ENCODE results near the gene GCH1.
"Not testable (repeated sequence)": the region's sequence is repeated elsewhere in the genome, so short reads cannot be mapped to it uniquely, and the experiment has no call there.

Gene GCH1, protein sequence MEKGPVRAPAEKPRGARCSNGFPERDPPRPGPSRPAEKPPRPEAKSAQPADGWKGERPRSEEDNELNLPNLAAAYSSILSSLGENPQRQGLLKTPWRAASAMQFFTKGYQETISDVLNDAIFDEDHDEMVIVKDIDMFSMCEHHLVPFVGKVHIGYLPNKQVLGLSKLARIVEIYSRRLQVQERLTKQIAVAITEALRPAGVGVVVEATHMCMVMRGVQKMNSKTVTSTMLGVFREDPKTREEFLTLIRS

GRCh38 chr14:54902521-54903420 is at the start of gene GCH1:
Gene GCH1 (minus strand): TSS chr14:54902826. CDS start chr14:54902663, 163 bp downstream.
- H3K4me3 ChIP-seq (ENCODE audit: low read depth, low read length): peak within 1 kb of the TSS; percentile 78

GRCh38 chr14:54947230-54947629 is 44.6 kb upstream of the GCH1 start:
- H3K4me3 ChIP-seq (ENCODE audit: low read depth, low read length): no peak overlapping the region

DNA sequence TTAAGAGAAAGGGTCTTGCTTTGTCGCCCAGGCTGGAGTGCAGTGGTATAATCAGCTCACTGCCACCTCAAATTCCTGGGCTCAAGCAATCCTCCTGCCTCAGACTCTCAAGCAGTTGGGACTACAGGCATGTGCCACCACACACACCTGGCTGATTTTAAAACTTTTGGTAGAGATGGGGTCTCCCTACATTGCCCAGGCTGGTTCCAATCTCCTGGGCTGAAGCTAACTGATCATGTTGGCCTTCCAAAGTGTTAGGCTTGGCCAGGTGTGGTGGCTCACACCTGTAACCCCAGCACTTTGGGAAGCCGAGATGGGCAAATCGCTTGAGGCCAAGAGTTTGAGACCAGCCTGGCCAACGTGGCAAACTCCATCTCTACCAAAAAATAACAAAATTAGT is 43.9 kb upstream of the GCH1 start:
- no peak overlapping the region for H3K4me3 ChIP-seq (ENCODE audit: low read depth, low read length)

GRCh38 chr14:54944737-54945391 is 42.2 kb upstream of the GCH1 start:
- H3K4me3 ChIP-seq (ENCODE audit: low read depth, low read length): no peak overlapping the region

GRCh38 chr14:54942913-54943312 is 40.3 kb upstream of the GCH1 start:
- H3K4me3 ChIP-seq (ENCODE audit: low read depth, low read length): no peak overlapping the region

- H3K4me3 ChIP-seq (ENCODE audit: low read depth, low read length): no peak overlapping the region
These were observed 34.2 kb upstream of the GCH1 start for GRCh38 chr14:54936816-54937215.

- no peak overlapping the region for H3K4me3 ChIP-seq (ENCODE audit: low read depth, low read length)
These were observed 33.3 kb upstream of the GCH1 start for GRCh38 chr14:54935958-54936357.

- no peak overlapping the region for H3K4me3 ChIP-seq (ENCODE audit: low read depth, low read length)
These were observed 32.5 kb upstream of the GCH1 start for GRCh38 chr14:54935100-54935499.

DNA sequence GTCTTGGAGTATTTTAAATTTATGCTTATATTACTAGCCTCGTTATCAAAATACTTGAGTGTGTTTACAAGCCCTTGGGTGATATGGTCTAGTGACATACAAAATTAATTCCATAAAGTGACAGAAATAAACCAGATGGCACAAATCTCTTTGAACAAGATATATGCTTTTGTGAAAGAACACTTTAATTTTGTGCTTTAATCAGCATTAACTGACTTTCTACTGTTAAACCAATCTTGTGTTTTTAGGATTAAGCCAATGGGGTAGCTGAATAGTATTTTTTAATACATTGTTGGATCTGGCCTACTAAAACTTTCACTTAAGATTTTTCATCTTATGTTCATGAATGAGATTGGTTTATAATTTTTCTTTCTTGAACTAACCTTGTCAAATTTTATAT is 30.4 kb upstream of the GCH1 start:
- no peak overlapping the region for H3K4me3 ChIP-seq (ENCODE audit: low read depth, low read length)

DNA sequence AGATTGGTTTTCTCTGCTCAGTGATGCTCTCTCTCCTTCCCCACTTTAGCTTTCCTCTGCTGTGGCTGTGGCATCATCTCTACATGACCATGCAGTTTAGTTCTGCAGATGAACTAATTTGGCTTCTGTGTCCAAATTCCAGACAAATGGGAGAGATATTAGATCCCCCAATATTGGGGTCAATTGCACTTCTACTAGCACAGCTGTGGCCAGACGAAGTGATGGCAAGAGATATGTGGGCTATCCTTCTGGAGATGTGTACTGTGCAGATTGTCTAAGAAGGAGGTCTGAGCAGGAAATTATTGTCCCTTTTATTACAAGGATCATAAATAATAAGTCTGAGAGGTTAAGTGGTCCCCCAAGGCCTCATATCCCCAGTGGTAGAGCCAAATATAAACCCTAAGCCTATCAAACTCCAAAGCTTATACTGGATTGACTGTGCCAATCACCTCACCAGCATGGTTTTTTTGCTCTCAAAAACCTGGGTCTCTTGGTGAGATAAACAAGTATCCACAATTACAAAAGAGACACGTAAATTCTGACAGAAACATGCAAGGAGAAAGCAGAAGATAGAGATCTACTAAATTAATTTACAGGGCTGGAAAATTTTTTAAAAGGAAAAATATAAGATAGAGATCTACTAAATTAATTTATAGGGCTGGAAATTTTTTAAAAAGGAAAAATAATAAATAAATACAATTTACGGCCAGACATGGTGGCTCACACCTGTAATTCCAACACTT is 29.1 kb upstream of the GCH1 start:
- H3K4me3 ChIP-seq (ENCODE audit: low read depth, low read length): no peak overlapping the region

DNA sequence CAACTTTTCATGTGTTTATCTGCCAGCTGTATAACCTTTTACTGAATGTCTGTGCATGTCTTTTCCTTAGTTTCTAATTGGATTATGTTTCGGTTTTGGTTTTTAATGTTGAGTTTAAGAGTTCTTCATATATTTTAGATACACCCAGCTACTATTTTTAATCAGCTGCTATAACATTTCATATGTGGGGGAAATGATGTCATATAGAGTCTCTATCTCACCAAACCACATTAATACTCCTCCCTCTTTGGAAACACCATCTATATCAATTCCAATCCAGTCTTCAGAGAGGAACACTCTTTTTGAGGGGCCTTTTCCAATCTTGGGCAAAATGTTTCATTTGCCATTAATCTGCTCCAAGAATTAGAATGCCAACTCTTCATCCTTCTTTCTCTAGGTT is 28.5 kb upstream of the GCH1 start:
- no peak overlapping the region for H3K4me3 ChIP-seq (ENCODE audit: low read depth, low read length)

DNA sequence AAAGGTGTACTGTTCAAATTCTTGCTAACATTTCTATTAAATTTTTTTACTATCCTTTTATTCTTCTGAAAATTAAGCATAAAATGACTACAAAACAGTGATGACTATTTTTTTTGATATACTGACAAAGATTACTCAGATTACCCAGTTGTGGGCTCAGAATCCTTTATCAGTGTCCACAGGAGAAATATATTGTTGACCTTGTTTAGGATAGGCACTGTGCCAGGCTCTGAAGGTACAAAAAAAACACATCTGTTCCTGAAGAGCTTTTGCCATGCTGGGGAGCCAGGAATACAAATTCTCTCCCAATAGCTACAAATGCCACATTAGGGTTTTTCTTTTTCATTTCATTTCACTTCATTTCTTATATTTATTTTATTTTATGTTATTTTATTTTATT is 26.9 kb upstream of the GCH1 start:
- H3K4me3 ChIP-seq (ENCODE audit: low read depth, low read length): no peak overlapping the region

DNA sequence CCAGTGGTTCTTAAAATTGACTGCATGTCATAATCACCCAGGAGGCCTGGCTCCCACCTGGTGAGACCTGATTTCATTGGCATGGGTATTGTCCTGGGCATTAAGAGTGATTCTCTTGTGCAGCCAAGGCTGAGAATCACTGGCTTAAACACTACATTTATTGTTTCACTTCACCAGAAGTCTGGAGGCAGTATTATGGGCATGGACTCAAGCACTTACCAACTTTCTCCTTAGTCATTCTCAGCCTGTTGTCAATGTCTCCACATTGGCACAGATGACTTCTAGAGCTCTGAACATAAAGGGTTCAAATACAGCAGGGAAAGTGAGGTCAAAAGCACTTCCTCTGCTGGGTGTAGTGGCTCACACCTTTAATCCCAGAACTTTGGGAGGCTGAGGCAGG is 25.6 kb upstream of the GCH1 start:
- no peak overlapping the region for H3K4me3 ChIP-seq (ENCODE audit: low read depth, low read length)

DNA sequence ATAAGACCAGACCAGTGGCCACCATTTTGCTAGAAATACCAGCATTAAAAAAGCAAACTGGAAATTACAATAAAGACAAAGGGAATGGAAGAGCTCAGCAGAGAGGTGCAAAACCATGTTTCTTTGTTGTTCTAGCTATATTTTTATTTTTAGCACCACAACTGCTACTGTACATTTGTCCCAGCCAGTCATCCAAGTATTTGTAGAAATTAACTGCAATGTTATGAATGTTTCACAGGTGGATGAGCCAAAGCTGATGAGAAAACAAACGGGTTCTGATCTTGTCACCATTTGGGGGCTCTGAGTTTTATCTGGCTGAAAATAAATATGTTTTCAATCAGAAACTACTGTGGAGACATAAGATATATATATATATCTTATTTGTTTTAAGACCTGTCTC is 24.9 kb upstream of the GCH1 start:
- H3K4me3 ChIP-seq (ENCODE audit: low read depth, low read length): no peak overlapping the region

GRCh38 chr14:54926570-54926969 is 23.9 kb upstream of the GCH1 start:
- not testable (repeated sequence) for H3K4me3 ChIP-seq (ENCODE audit: low read depth, low read length)

DNA sequence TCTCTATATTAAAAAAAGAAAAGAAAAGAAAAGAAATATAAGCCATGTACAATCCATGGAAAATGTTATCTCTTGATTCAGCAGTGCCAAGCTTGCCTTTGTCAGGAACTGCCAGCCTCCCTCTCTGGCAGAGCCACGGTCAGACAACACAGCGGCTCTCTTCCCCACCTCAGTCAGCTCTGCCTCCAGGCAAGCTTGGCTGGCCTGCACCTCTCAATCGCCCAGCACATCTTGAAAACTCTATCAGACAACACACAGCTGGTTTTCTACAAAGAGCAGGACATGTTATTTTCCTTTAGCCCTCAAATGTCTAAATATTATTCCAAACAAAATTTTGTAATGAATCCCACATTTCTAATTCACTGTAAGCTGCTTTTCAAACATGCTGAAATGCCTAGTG is 20.0 kb upstream of the GCH1 start:
- no peak overlapping the region for H3K4me3 ChIP-seq (ENCODE audit: low read depth, low read length)

DNA sequence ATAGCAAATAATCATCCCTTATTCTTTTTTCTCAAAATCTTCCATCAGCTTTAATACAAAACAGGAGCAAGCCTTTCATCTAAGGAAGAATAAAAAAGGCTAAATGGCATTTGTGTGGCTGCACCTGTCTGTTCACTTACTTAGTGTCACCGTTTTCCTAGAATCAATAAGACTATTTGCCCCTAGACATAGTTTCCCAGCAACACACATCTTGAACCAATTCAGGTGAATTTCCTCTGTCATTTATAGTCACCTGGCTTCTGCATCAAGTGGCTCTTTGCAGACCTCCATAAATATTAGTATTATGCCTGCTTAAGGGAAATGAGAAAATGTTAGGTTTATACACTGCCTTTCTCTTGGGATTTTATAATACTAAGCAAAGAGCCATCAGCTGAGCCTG is 17.4 kb upstream of the GCH1 start:
- no peak overlapping the region for H3K4me3 ChIP-seq (ENCODE audit: low read depth, low read length)

DNA sequence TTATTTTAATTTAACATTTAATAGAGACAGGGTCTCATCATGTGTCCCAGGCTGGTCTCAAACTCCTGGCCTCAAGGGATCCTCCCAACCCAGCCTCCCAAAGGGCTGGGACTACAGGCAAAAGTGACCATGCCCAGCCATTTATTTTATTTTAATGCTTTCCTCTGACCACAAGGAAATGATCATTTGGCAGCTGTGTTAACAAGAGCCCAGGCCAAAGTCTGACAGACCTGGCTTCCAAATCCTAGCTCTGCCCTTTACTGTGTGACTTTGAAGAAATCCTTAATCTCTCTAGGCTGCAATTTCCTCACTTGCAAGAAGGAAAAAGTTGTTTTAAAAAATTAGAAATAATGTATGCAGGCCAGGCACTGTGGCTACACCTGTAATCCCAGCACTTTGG is 16.7 kb upstream of the GCH1 start:
- H3K4me3 ChIP-seq (ENCODE audit: low read depth, low read length): no peak overlapping the region

DNA sequence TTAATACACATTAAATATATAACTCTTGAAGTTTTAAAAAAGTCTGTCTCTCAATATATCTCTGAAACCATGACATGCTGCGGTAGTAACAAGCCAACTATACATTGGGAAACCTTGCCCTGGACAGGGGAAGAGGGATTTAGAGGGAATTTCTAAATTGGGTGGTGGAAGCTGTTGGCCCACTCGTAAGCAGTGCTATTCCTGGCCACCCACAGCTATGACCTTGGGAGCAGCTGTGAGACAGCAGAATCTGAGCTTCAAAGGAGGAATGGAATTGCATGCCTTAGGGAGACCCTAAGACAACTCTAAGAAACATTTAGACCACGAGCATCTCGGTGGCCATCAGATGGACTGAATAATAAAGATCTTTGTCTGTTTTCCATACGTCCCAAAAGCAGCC is 15.8 kb upstream of the GCH1 start:
- H3K4me3 ChIP-seq (ENCODE audit: low read depth, low read length): no peak overlapping the region

DNA sequence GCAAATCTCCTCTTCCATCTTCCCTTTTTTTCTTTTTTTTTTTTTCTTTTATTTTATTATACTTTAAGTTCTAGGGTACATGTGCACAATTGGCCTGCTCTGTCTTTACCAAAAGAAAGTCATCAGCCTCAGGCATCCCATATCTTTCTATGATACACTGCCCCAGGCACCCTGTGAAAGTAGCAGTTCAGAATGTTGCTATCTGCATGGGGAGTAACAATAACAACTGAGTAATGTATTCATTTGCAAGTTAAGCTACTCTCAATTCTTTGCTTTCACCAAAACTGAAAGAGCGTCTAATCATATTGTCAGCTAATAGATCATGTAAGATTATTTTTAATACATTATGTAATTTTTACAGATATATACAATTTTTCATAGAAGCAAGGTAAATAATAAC is 13.5 kb upstream of the GCH1 start:
- H3K4me3 ChIP-seq (ENCODE audit: low read depth, low read length): no peak overlapping the region
